HG02840 (cell line): Measurements from ENCODE around the gene NAT14.
"Not testable (repeated sequence)": the region's sequence is repeated elsewhere in the genome, so short reads cannot be mapped to it uniquely, and the experiment has no call there.

Experiments
- ATAC-seq: cut with Tn5 transposase; IDR thresholded peaks from one replicate; pipeline ENCODE4 v1.9.1; 2021; ENCODE audit warnings: mild to moderate bottlenecking, moderate library complexity, moderate number of reproducible peaks; ENCODE audit not compliant: unreplicated experiment, low FRiP score

Gene NAT14

DNA sequence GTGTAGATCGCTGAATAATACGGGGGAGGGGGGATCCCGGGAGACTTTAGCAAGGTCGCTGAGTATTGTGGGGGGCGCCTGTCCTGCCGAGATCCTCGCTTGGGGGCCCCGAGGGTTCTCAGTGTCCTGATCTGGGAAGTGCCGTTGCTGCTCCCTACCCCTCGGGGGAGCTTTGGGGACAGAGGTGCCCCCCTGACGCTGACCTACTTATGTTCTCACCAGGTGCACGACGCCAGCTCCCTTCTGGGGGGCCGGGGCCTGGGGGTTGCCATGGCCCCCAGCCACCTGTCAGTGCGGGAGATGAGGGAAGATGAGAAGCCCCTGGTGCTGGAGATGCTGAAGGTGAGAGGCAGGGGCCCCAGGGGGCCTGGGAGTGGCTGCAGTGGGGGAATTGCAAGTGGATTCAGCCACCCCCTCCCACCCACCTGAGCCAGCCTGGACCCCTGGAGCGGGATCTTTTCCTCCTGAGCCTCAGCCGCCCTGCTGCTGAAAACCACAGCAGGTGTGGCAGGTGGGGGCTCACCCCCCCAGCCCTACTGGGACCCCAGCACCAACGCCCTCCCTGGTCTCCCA lies 537 bp downstream of the NAT14 start:
- no peak for ATAC-seq

DNA sequence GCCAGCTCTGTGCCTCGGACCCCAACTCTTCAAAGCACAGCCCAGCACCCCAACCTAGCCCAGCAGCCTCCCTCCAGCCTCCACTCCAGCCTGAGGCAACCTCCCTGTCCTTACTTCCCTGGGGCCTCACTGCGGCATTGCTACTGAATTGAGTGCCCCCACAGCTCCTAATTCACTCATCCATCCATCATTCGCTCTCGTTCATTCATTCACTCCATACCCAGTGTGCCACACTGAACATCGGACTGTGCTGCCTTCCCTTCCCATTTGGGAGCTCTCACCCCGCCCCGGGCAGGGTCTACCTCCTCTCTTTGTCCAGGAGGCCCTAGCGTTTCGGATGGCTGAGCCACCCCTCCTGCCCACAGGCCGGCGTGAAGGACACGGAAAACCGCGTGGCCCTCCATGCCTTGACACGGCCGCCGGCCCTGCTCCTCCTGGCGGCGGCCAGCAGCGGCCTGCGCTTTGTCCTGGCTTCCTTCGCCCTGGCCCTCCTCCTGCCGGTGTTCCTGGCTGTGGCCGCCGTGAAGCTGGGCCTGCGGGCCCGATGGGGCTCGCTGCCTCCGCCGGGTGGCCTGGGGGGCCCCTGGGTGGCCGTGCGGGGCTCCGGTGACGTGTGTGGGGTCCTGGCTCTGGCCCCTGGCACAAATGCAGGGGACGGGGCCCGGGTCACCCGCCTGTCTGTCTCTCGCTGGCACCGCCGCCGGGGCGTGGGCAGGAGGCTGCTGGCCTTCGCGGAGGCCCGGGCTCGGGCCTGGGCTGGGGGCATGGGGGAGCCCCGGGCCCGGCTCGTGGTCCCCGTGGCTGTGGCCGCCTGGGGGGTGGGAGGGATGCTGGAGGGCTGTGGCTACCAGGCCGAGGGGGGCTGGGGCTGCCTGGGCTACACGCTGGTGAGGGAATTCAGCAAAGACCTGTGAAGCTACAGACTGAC lies 1.3 kb downstream of the NAT14 start:
- ATAC-seq, result no peak

DNA sequence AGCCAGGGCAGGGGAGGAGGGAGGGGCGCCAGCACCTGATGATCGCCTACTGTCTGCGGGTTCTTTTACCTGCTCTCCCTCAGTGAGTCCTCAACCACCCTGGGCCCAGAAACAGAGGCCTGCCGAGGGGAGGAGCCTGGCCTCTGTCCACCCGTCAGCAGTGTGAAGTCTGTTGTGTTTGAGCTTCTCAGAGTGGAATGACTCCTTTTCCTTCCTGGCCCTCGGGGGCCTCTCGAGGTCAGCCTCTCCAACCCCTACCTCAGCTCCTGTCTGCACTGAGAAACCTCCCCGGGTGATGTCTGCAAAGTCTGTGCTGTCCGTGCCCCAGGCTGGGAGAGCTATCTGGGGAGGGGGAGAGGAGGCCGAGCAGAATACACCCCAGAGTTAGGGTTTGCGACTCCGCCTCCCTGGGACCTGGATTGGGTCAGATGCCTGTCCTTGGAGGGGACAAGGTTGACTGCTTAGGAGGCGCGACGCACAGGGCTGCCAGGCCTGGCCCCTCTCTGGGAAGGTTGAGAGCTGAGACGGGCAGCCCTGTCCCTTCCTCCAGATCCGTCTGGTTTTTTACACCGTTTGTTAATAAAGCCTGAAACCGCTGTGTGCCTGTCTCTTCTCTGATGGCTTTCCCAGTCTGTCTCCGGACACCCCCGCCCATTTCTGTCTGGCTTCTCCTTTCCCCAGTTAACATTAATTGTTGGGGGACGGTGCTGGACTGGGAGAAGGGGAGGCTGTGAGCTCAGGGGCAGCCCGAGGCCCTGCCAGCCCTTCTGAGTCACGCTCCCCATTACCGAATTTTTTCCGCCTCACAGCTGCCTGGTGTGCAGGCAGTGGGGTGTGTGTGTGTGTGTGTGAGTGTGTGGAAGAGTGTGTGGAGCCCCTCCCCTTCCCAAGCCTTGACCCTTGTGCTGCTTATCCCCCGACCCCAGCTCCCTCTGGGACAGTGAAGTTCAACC lies 2.3 kb downstream of the NAT14 start:
- ATAC-seq, result no peak

DNA sequence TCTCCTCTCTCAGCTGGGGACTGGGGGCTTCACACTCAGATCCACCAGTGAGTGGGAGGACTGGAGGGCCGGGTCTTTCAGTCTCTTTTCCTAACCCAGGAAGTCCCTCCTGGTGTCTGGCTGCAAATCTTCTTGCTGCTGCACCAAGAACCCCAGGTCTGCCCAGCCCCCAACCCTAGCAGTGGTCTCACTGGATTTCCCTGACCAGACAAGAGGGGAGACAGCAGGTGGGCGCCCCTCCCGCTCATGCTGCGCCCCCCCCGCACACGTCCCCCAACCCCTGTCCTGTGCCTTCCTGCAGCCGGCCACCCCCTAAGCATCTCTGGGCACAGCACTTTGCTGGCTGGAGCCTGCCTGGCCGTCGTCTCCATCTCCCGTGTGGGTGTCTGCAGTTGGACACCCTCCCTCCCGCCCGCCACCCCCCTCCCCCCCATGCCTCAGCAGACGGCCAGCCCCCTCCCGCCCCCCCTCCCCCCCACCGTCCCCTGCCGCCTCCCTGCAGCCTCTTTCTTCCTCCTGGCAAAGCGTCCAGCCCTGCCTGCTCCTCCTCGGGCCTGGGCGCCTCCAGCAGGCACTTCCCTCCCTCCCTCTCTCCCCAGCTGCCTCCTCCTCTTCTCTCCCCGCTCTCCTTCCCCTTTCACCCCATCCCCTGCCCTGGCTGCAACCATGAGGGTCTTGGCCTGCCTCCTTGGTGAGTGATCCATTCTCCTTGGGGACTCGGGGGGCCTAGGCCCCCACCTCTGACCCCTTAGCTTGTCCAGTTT lies 3.1 kb downstream of the NAT14 start, which contains the start of gene SSC5D:
Gene SSC5D (plus strand): TSS at position 513 of the 764 bp plus-strand sequence. CDS start 154 bp downstream, at position 667.
- no peak for ATAC-seq

DNA sequence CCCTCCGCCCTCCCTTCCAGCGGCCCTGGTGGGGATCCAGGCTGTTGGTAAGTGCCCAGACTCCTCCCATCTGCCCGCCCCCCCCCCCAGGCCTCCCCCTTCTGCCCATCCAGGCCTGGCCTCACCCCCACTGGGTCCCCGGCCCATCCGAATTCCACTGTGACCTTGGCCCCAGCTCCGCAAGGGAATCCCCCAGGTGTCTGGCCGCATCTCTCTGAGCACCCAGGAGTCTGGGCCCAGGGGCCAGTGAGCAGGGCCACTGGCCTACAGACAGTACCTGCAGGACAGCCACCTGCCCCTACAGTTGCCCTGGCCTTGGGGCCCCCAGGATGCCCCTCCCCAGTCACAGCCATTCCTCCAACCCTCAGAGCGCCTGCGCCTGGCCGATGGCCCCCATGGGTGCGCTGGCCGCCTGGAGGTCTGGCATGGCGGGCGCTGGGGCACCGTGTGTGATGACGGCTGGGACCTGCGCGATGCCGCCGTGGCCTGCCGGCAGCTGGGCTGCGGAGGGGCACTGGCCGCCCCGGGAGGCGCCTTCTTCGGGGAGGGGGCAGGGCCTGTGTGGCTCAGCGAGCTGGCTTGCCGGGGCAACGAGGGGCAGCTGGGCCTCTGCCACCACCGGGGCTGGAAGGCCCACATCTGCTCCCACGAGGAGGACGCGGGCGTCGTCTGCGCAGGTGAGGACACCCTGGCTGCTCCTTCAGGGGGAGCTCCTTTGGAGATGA lies 4.2 kb downstream of the NAT14 start:
- ATAC-seq, result no peak

DNA sequence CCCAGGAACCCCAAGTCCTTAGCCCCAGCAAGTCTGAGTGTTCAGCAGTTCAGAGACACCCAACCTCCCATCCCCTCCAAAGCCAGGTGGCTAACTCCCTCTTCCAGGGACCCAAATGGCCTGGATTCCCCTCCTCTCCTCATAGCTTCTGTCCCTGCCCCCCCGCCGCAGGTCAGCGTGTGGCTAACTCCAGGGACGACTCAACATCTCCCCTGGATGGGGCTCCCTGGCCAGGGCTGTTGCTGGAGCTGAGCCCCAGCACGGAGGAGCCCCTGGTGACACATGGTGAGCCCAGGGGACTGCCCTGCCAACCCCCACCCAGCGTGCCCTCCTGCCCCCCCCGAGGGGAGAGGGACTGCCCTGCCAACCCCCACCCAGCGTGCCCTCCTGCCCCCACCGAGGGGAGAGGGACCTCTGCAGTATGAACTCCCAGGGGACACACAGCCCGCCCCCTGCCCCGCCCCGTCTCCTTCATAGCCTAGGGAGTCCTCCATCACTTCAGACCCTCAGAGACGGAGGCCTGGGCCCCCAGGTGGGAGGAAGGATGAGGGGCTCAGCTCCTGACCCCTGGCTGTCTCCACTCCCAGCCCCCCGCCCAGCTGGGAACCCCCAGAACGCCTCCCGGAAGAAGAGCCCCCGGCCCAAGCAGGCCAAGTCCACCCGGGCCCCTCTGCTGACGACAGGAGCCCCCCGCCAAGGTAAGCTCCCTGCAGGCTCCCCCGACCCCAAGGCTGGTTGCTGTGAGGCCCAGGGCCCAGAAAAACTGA lies 4.9 kb downstream of the NAT14 start:
- ATAC-seq, result no peak

DNA sequence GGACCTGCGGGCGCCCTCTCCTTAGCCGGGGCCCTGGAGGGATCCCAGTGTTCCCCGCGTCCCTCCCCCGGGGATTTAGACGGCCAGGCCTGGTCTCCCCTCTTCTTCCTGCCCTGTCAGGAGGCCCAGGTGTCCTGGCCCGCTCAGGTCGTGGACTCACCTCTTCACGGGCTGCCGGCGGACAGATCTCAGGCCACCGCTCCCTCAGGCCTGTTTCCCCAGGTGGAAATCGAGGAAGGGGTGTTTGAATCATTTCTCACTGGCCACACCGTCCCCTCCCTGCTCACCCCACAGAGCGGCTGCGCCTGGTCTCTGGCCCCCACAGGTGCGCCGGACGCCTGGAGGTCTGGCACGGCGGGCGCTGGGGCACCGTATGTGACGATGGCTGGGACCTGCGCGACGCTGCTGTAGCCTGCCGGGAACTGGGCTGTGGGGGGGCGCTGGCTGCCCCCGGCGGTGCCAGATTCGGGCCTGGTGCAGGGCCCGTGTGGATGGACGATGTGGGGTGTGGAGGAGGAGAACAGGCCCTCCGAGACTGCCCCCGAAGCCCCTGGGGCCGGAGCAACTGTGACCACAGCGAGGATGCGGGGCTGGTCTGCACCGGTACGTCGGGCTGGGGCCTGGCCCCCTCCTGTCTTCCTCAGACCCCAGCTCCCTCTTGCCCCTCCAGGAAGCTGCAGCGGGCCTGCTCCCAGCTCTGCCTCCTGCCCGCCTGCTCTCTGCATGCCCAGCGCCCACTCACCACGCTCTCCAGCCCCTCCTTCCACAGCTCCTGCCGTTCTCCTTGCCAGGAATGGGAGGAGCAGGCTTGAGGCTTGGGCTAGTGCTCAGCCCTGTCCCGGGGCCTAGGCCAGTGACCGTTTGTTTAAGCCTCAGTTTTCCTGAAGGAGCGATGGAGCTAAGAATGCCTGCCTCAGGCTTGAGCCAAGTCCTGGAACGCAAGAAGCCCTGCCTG lies 5.8 kb downstream of the NAT14 start:
- ATAC-seq, result no peak

DNA sequence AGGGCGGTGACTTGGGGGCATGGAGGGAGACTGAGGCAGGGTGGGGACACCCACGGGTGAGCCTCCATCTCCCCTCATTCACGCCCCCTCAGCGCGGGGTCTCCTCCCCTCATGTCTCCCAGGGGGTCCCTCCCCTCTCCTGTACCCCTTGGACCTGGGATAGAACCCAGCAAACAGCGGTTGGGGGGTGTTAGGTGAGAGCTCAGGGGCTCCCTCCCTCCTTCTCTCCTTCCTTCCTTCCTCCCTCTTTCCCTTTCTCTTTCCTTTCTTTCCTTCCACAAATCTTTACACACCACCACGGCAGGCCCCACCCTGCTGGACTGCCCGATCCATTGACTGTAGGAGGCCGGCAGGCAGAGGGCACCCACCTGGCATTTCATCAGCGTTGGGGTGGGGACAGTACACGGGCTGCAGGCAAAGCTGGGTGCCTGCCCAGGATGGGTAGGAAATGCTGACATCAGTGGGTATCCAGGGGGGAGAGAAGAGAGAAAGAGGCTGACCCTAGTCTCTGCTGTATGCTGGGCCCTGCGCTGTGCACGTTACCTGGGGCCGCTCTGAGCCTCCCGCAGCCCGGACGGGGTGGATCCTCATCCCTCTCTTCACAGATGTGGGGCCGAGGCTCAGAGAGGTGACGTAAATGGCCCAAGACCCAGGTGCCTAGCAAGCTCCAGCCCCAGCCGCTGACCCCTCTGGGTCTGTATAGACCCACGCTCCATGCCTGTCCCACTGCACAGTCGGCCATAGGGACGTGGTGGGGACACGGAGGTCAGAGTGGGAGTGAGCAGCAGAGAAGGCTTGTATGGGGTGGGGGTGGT lies 6.8 kb downstream of the NAT14 start:
- no peak for ATAC-seq

DNA sequence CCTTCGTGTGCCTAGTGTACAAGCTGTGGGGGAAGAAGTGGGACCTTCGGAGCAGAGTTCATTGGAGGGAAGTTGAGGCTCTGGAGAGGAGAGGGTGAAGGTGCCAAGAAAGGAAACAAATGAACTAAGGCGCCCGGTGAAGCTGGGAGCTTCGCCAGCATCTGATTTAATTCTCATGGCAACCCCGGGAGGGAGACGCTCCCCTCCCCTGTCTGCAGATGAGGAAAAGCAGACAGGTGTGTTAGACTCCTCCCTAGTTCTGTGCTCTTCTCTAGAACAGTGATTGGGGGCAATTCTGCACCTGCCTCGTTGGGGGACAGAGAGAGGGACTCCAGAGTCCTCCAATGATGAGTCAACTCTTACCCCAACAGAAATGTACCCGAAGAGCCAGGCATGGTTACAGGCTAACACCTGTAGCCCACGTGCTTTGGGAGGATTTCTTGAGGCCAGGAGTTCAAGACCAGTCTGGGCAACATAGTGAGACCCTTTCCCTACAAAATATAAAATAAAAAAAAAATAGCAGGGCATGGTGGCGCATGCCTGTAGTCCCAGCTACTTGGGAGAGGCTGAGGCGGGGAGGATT lies 7.5 kb downstream of the NAT14 start:
- ATAC-seq, result no peak

DNA sequence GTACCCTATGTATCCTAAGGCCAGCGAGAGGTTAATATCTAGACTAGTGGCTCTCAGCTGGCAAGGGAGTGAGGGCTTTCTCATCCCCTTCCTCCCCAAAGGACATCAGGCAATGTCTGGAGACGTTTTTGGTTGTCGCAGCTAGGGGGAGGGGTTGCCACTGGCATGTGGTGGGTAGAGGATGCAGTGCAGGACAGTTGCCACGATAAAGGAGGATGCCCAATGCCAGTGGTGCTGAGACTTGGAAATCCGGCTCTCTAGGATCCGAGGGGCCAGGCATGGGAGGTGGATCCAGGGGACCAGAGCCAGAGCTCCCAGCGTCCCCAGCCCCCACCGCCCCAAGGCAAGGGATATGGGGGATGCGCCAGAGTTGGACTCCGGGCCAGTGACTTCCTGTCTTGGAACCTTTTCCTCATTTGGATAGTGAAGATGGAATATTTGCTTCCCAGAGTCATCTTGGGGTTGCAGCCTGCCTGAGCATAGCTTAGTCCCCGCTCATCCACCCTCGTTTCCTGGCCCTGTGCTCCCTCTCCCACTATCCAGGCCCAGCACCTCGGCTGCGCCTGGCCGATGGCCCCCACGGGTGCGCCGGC lies 8.2 kb downstream of the NAT14 start:
- ATAC-seq, result no peak

DNA sequence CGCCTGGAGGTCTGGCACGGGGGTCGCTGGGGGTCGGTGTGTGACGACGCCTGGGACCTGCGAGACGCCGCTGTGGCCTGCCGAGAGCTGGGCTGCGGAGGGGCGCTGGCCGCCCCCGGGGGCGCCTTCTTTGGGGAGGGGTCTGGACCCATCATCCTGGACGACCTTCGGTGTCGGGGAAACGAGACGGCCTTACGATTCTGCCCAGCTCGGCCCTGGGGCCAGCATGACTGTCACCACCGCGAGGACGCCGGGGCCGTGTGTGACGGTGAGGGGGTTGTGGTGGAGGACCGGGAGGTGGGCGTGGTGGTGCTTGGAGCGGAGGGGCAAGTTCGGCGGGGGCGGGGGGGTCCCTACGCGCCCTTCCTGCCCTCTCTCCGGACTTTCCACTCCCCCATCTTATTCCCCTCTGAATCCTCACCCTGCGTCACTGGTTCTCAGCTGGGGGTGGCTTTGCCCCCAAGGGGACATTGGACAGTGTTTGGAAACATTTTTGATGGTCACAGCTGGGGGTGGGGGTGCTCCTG lies 8.7 kb downstream of the NAT14 start:
- ATAC-seq, result no peak

DNA sequence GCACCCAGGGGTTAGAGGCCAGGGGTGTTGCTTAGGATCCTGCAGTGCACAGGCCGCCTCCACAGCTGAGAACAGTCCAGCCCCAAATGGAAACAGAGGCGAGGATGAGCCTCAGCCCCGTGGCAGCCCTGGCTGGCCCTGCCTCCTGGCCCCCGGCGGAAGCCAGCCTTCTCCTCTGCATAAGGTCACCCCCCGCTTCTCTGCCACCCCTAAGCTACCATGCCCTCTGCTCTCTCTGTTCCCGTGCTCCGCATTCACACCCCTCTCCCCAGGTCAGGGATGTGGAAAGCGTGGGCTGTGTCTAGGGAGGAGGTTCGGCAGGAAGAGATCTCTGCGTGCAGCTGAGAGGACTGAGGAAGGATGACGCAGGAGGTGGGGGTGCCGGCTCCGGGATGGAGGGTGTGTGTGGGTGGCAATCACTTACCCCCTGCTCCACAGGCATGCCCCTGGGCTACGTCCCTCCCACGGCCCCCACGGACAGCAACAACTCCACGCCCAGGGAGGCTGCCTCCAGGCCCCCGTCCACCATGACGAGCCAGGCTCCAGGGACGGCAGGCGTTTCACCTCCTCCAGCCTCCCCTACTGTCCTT lies 9.3 kb downstream of the NAT14 start:
- ATAC-seq, result no peak

DNA sequence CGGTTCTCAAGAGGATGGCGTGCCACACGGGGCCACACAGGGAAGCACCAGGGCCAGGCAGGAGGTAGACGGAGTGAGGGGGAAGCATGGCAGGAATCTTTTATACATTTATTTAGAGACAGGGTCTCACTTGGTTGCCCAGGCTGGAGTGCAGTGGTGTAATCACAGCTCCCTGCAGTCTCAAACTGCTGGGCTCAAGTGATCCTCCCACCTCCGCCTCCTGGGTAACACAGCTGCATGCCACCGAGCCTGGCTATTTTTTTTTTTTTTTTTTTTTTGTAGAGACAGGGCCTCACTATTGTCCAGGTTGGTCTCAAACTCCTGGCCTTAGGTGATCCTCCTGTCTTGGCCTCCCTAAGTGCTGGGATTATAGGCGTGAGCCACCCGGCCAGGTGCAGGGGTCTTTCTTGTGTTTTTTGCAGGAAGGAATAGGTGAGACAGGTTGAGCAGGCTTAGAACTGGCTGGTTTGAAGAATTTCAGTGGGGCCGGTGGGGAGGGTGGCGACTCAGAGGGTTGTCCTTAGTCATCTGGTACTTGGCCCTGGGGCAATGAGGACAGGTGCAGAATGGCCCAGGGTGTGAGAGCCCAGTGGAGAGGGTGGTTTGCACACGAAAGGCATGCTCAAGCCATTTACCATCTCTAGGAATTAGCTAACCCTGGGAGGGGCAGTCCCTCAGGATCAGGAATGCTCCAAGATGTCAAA lies 10.8 kb downstream of the NAT14 start:
- ATAC-seq, result no peak

DNA sequence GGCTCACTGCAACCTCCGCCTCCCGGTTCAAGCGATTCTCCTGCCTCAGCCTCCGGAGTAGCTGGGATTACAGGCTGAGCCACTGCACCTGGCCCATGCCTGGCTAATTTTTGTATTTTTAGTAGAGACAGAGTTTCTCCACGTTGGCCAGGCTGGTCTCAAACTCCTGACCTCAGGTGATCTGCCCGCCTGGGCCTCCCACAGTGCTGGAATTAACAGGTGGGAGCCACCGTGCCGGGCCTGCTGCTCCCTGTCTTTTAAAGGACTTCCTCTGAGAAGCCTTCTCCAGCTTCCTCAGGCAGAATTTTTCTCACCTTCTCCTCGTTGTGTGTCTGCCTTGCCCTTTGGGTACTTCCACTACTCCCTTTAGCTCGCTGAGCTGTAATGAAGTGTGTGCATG lies 11.8 kb downstream of the NAT14 start:
- ATAC-seq, result not testable (repeated sequence)

DNA sequence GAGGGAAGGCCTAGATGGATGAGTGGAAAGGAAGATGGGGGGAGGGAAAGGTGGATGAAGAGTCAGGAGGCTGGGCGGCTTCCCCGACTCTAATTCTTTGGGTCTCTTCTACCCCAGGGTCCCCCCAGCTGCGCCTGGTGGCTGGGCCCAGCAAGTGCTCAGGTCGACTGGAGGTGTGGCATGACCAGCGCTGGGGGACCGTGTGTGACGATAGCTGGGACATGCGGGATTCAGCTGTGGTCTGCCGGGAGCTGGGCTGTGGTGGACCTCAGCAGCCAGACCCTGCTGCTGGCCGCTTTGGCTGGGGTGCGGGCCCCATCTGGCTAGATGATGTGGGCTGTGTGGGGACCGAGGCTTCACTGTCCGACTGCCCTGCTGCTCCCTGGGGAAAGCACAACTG lies 12.8 kb downstream of the NAT14 start:
- ATAC-seq, result no peak
